ENCODE measurements around the gene QSOX2.

DNA sequence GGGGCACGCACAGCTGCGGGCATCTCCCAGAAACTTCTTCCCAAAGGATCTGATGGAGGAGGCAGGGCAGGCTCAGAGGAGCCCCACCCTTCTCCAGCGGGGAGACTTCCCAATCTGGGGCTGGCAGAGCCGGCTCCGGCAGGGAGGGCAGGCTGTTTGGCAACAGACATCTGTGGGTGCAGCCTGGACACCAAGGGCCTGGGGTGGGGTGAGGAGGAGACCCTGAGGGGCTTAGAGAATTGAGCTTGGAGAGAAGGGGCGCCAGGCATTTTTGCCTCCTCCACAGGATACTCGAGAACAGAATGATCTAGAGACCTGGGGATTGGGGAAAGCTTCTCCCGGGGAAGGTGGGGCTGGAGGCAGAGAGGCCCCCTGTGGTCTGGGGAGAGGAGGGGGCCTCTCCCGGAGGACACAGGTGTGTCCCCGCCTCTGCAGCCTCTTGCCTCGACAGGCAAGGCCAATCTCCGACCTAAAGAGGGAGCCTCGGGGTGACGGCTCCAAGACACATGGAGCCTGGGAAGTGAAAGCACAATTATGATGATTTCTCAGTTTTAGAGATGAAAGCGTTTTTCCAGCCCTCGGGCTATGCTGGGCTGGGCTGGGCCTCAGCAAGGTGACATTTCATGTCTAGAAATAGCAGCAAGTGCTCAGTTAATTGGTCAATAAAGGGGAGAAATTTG is 49.1 kb downstream of the QSOX2 start:
- TF ChIP-seq, protein P1, sequence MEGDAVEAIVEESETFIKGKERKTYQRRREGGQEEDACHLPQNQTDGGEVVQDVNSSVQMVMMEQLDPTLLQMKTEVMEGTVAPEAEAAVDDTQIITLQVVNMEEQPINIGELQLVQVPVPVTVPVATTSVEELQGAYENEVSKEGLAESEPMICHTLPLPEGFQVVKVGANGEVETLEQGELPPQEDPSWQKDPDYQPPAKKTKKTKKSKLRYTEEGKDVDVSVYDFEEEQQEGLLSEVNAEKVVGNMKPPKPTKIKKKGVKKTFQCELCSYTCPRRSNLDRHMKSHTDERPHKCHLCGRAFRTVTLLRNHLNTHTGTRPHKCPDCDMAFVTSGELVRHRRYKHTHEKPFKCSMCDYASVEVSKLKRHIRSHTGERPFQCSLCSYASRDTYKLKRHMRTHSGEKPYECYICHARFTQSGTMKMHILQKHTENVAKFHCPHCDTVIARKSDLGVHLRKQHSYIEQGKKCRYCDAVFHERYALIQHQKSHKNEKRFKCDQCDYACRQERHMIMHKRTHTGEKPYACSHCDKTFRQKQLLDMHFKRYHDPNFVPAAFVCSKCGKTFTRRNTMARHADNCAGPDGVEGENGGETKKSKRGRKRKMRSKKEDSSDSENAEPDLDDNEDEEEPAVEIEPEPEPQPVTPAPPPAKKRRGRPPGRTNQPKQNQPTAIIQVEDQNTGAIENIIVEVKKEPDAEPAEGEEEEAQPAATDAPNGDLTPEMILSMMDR (conservative IDR thresholded peaks at IDR 0.05; ENCODE audit: low read depth in 2 of 2): no peak
- TF ChIP-seq EZH2 (IDR thresholded peaks at IDR 0.05; ENCODE audit: low read depth, unreplicated experiment) (peak; percentile 69), EZH2phosphoT487 (IDR thresholded peaks at IDR 0.05; ENCODE audit: unreplicated experiment) (no peak), POLR2AphosphoS5 (IDR thresholded peaks at IDR 0.05; ENCODE audit: low read depth) (no peak), REST (IDR thresholded peaks at IDR 0.05; ENCODE audit: unreplicated experiment) (no peak), CREB1 (CRISPR knock-in tag; IDR thresholded peaks at IDR 0.05; ENCODE audit: low read depth) (no peak)
